Retinal pigment epithelial cell (primary cell): Measurements from ENCODE around the gene EPS8L3.
A peak's percentile ranks its signal among the peaks of the same experiment; 100 is the strongest.

Experiments
- DNase-seq: peaks from one replicate; pipeline ENCODE4 v3.0.0-alpha.2; 2010; ENCODE audit warnings: low read depth
- H3K4me3 ChIP-seq: 2 replicates; pipeline ENCODE4 v1.5.1; 2011; ENCODE audit warnings: mild to moderate bottlenecking, low read length, control low read depth, moderate library complexity
- TF ChIP-seq, protein P1 (sequence below): conservative IDR thresholded peaks from 2 replicates; pipeline ENCODE4 v1.5.1; 2011; ENCODE audit warnings: low read depth, low read length, control low read depth, inconsistent platforms

EPS8L3 gene

DNA sequence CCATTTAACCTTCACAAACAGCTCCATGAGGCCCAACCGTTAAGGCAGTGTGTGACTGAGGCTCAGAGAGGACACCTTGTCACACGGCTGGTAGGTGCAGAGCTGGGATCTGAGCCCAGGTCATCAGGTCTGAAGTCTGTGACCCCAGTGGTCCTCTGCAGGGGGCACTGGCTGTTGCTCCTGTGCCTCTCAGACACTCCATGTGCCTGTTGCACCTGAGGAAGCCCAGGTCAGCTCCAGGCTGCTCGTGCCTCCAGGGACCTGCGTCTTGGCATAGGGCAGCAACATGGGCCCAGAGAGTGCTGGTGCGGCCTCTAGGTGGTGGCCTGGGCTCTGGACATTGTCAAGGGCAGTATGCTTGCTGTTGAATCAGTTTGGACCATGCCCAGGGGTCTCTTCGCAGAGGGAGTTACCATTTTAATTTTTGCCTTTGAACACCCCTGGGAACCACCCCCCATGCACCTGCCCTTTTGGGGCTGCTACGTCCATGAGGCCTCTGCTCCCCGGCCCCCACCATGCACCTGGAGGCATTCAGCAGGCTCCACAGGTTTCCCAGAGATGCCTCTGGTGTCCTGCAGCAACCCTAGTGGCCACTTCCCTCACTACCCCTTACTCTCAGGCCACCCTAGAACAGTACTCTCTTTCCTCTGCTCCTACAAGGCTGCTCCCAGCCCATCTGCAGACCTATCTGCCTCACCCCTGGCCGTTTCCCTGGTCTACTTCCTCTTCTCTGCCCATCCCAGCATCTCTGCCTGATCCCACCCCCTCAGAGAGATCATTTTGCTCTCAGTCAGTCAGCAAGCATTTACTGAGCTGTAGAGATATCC lies 25.2 kb upstream of the EPS8L3 start:
- TF ChIP-seq, protein P1, sequence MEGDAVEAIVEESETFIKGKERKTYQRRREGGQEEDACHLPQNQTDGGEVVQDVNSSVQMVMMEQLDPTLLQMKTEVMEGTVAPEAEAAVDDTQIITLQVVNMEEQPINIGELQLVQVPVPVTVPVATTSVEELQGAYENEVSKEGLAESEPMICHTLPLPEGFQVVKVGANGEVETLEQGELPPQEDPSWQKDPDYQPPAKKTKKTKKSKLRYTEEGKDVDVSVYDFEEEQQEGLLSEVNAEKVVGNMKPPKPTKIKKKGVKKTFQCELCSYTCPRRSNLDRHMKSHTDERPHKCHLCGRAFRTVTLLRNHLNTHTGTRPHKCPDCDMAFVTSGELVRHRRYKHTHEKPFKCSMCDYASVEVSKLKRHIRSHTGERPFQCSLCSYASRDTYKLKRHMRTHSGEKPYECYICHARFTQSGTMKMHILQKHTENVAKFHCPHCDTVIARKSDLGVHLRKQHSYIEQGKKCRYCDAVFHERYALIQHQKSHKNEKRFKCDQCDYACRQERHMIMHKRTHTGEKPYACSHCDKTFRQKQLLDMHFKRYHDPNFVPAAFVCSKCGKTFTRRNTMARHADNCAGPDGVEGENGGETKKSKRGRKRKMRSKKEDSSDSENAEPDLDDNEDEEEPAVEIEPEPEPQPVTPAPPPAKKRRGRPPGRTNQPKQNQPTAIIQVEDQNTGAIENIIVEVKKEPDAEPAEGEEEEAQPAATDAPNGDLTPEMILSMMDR, result peak; percentile 68
- H3K4me3 ChIP-seq, result no peak overlapping the region
- DNase-seq, result no peak

DNA sequence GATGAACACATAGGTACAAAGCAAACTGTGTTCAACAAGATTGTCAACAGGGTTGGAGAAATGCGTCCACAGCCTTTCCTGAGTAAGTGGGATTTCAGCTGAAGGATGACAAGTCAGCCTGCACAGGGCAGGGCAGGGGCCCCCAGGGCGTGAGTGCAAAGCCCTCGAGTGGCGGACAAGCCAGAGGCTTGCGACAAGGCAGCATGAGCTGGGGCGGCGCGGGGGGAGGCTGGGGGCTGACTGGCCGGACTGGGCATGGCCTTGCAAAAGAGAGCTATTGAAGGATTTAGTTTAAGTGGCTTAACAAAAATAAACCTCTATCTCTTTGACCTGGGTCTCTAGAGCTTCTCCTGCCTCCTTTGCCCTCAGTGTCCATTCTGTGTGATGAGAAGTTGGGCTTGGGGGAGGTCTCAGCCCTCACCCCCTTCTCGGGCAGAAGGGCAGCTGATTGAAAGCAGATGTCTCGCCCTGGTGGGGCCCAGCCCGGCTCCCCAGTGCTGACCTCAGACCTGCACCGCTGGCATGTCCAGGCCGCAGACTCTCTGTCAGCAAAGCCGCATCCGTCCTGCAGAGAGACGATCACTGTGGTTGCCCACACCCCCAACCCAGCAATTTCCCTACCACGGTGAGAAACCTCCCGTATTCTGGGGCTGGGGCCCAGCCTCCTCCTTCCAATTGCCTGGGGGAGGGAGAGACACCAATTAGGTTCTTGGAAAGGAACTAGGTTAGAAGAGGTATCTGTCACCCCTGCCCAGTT lies 24.3 kb upstream of the EPS8L3 start:
- TF ChIP-seq, protein P1, result no peak
- DNase-seq, result no peak
- H3K4me3 ChIP-seq, result no peak overlapping the region

DNA sequence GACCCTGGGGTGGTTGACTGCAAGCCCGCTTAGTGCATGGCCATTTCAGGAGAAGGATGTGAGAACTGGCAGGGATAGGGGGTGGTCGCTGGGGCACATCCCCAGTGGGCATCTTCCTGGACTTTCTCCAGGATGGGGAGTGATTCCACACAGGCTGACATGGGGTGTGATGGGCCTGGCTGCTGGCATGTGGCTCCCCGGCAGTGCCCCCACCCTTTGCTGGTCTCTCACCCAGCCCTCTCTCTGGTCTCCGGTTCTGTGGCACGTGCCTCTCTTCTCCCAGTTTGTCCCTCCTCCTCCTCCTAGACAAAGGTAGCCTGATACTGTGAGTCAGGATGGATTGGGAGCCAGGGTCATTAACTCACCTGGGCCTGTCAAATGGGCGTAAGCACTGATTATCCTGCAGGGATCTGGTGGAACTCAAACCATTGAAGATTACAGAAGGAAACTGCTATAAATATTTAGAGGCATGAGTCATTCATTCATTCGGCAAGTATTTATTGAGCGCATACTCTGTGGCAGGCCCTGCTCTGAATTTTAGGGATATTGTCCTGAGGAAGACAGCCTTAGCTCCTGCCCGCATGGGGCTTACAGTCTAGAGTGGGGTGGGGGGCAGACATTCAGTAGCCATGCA lies 23.6 kb upstream of the EPS8L3 start:
- no peak for DNase-seq
- TF ChIP-seq, protein P1, result no peak
- H3K4me3 ChIP-seq, result no peak overlapping the region

DNA sequence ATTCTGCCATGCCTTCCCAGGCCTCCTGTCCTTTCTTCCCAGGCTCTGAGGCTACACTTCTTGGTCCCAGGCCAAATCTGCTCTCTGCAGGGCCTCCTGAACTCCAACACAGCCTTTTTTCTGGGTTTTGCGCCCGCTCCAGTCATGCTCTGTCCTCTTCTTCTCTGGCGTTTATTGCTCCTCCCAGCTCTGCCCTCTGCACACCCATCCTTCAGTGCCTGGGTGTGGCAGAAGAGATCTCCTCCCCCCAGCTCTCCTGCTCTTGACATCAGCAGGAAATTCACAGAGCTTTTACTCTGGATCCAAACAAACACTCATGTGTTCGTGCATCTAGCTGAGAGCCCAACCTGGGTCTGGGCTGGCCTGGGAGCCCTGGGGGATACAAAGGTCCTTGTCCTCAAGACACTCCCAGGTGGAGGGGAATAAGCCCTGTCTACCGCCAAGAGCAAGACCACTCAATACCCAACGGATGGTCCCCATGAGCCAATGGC lies 22.9 kb upstream of the EPS8L3 start:
- TF ChIP-seq, protein P1, result no peak
- H3K4me3 ChIP-seq, result no peak overlapping the region
- DNase-seq, result no peak

DNA sequence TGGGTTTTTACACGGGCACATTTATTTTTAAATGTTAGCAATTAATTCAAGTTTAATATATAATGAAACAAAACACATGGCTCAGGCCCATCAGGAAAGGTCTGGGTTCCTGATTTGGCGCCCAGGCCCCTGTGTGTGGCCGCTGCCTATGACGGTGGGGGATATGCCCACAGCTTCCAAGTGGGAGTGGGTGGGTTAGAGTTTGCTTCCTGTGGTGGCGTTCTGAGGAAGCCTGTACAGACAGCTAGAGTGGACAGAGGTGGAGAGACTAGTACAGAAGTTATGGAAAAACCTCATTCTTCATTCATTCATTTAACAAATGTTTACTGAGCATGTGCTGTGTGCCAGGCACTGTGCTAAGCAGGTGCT lies 22.4 kb upstream of the EPS8L3 start:
- DNase-seq, result no peak
- no peak overlapping the region for H3K4me3 ChIP-seq
- TF ChIP-seq, protein P1, result no peak

DNA sequence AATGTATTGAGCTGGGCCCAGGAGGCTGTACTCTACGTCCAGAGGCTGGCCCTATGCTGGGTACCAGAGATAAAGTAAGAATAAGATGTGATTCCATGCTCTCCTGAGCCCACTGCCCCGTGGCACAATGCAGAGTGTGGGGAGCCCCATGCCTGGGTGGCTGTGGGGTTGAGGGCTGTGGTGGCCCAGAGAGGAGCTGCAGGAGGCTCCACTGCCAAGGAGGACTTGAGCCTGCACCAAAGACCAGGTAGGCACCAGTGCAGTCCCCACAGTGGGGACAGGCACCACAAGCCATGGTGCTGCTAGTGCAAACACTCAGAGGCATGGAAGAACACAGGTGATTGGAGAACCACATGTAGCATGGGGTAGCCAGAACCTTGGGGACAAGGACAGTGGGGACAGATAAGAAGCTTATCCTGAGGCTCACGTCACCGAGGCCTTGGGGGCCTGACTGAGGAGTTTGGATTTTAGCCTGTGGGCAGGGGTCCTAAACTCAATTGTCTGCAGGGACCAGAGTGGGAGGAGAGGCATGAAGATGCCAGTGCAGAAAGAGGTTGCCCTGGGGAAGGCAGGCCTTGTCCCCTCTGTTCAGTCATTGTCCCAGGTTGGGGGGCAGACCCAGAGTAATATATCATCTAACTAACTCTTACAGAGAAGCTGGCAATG lies 21.9 kb upstream of the EPS8L3 start:
- TF ChIP-seq, protein P1, result no peak
- H3K4me3 ChIP-seq, result no peak overlapping the region
- DNase-seq, result no peak
